ENCODE measurements around the gene GEMIN4.

GRCh38 chr17:760371-760770, 8.3 kb upstream of the GEMIN4 start:
- TF ChIP-seq JUN (IDR thresholded peaks at IDR 0.05; ENCODE audit: low read depth, low read length) (no peak), MAX (IDR thresholded peaks at IDR 0.05) (no peak), EZH2 (IDR thresholded peaks at IDR 0.05; ENCODE audit: low read depth, low read length, severe bottlenecking) (no peak), EGR1 (IDR thresholded peaks at IDR 0.05; ENCODE audit: borderline replicate concordance, low read depth, low read length) (no peak), USF2 (IDR thresholded peaks at IDR 0.05; ENCODE audit: low read length) (no peak), POLR2AphosphoS5 (IDR thresholded peaks at IDR 0.05; ENCODE audit: low read depth, low read length) (no peak), CTCF (IDR thresholded peaks at IDR 0.05; ENCODE audit: control extremely low read depth in 1 of 3, insufficient read depth in 1 of 3, low read depth in 1 of 3, low read length in 3 of 3) (no peak), POLR2A (IDR thresholded peaks at IDR 0.05; ENCODE audit: control extremely low read depth in 1 of 2, low read depth in 2 of 2, low read length in 2 of 2) (no peak)
